CD14-positive monocyte (primary cell): ENCODE measurements around the gene NTM. TPM values are rescaled to one million over a fixed set of nuclear protein-coding genes. Genes with fewer than 3 reads are reported as not detected.

Experiments
- DNase-seq, 3 donors: peaks; one replicate each; pipeline ENCODE4 v3.0.0-alpha.2; 2011 to 2022
- H2AFZ ChIP-seq: 2 replicates; pipeline ENCODE4 v1.6.0; 2012; ENCODE audit warnings: mild to moderate bottlenecking, low read depth, low read length, inconsistent platforms; ENCODE audit not compliant: insufficient read depth, poor library complexity, severe bottlenecking
- H3K27ac ChIP-seq, 2 donors: 1 replicate in 1 of 2; 2 replicates in 1 of 2; pipeline ENCODE4 v1.5.1; 2012 to 2013; ENCODE audit warnings: low read length in 2 of 2, control low read depth in 1 of 2, inconsistent platforms in 1 of 2, low read depth in 1 of 2, mild to moderate bottlenecking in 1 of 2
- H3K27me3 ChIP-seq, 2 donors: one replicate each; pipeline versions ENCODE4 v1.6.0 to v1.6.1; 2011 to 2013; ENCODE audit warnings: low read length in 2 of 2; ENCODE audit not compliant: control insufficient read depth in 2 of 2, insufficient read depth in 2 of 2
- H3K36me3 ChIP-seq, 2 donors: replicated peaks in 1 of 2; 1 replicate in 1 of 2; 2 replicates in 1 of 2; pipeline versions ENCODE4 v1.5.1 to v1.6.1; 2012 to 2013; ENCODE audit warnings: low read length in 2 of 2, control low read depth in 1 of 2, inconsistent platforms in 1 of 2, mild to moderate bottlenecking in 1 of 2; ENCODE audit not compliant: insufficient read depth in 2 of 2, control insufficient read depth in 1 of 2
- H3K4me1 ChIP-seq, 2 donors: 1 replicate in 1 of 2; 2 replicates in 1 of 2; pipeline versions ENCODE4 v1.5.1 to v1.6.1; 2012 to 2013; ENCODE audit warnings: low read length in 2 of 2, control low read depth in 1 of 2, inconsistent platforms in 1 of 2, mild to moderate bottlenecking in 1 of 2, moderate library complexity in 1 of 2; ENCODE audit not compliant: insufficient read depth in 2 of 2, control insufficient read depth in 1 of 2
- H3K4me2 ChIP-seq: replicated peaks from 2 replicates; pipeline ENCODE3; 2012; ENCODE audit warnings: low read length, moderate library complexity, mild to moderate bottlenecking; ENCODE audit not compliant: poor library complexity, severe bottlenecking; ENCODE audit errors: extremely low read depth
- H3K4me3 ChIP-seq, 3 experiments: fragments of 200-600 bp in 1 of 3; sonication (generic) in 1 of 3; replicated peaks in 1 of 3; 1 replicate in 2 of 3; 2 replicates in 1 of 3; pipeline ENCODE4 v1.5.1; 2011 to 2013; ENCODE audit warnings: low read length in 3 of 3, mild to moderate bottlenecking in 3 of 3, control low read depth in 2 of 3, low read depth in 2 of 3, inconsistent platforms in 1 of 3, moderate library complexity in 1 of 3
- H3K79me2 ChIP-seq: 2 replicates; pipeline ENCODE4 v1.6.0; 2012; ENCODE audit warnings: mild to moderate bottlenecking, control low read depth, inconsistent platforms, low read length, moderate library complexity; ENCODE audit not compliant: insufficient read depth
- H3K9ac ChIP-seq: 2 replicates; pipeline ENCODE4 v1.6.0; 2017; ENCODE audit warnings: low read length, mild to moderate bottlenecking; ENCODE audit not compliant: insufficient read depth, poor library complexity, severe bottlenecking
- H3K9me3 ChIP-seq, 2 donors: replicated peaks in 1 of 2; 1 replicate in 1 of 2; 2 replicates in 1 of 2; pipeline versions ENCODE4 v1.5.1 to v1.6.1; 2012 to 2013; ENCODE audit warnings: low read length in 2 of 2, control low read depth in 1 of 2; ENCODE audit not compliant: control insufficient read depth in 1 of 2, insufficient read depth in 1 of 2
- H4K20me1 ChIP-seq: 2 replicates; pipeline ENCODE4 v1.6.0; 2012; ENCODE audit warnings: mild to moderate bottlenecking, low read length, control low read depth, moderate library complexity; ENCODE audit not compliant: insufficient read depth
- H3K27ac Mint-ChIP-seq, 7 donors: one replicate each; pipeline ENCODE4 v1.8.0; 2020; ENCODE audit warnings: mild to moderate bottlenecking in 7 of 7, mixed read lengths in 7 of 7, moderate library complexity in 6 of 7, inconsistent platforms in 2 of 7
- H3K27me3 Mint-ChIP-seq, 3 donors: one replicate each; pipeline ENCODE4 v1.8.0; 2021 to 2022; ENCODE audit warnings: low read depth in 3 of 3, mild to moderate bottlenecking in 3 of 3, mixed read lengths in 3 of 3, moderate library complexity in 3 of 3, inconsistent platforms in 1 of 3
- H3K36me3 Mint-ChIP-seq, 2 donors: one replicate each; pipeline ENCODE4 v1.8.0; 2020; ENCODE audit warnings: mixed read lengths in 2 of 2, inconsistent platforms in 1 of 2, mild to moderate bottlenecking in 1 of 2
- H3K4me1 Mint-ChIP-seq: one replicate; pipeline ENCODE4 v1.8.0; 2020; ENCODE audit warnings: mild to moderate bottlenecking, mixed read lengths
- H3K4me3 Mint-ChIP-seq, 2 donors: one replicate each; pipeline ENCODE4 v1.8.0; 2020; ENCODE audit warnings: mild to moderate bottlenecking in 2 of 2, mixed read lengths in 2 of 2, moderate library complexity in 1 of 2
- H3K9me3 Mint-ChIP-seq, 7 donors: one replicate each; pipeline ENCODE4 v1.8.0; 2020 to 2022; ENCODE audit warnings: mixed read lengths in 7 of 7, mild to moderate bottlenecking in 6 of 7, moderate library complexity in 6 of 7, inconsistent platforms in 2 of 7
- CTCF ChIP-seq: fragments of 200-600 bp; IDR thresholded peaks from one replicate; pipeline ENCODE4 v1.8.0; 2022; ENCODE audit warnings: antibody characterized with exemption, mild to moderate bottlenecking
- WGBS: methylation state at CpG from one replicate; pipeline ENCODE4 v1.1.5; 2013; ENCODE audit warnings: missing lambda C conversion rate; ENCODE audit not compliant: insufficient coverage; 5-methylcytosine and 5-hydroxymethylcytosine counted together
- intact Hi-C, 2 donors: fragments of 100-400 bp; cut with micrococcal nuclease; formaldehyde crosslinking; loops; one replicate each; pipeline versions ENCODE4 v1.15.0 to v1.15.1; 2023
- polyA plus RNA-seq, 3 donors: library from polyadenylated mRNA; depleted of rRNA in 1 of 3; unstranded in 2 of 3; stranded (reverse) in 1 of 3; fragments of 300-500 nt in 2 of 3; fragments of >200 nt in 1 of 3; fragmentation: Illumina TruSeq in 2 of 3; gene quantifications; 1 replicate in 2 of 3; 2 replicates in 1 of 3; pipeline ENCODE4 v1.2.3, GENCODE V29; 2012 to 2021

The NTM gene
- polyA plus RNA-seq, 3 donors = not detected

GRCh38 chr11:131802440-131803115, 432.2 kb downstream of the NTM start:
- TF ChIP-seq CTCF = no peak
- Histone ChIP-seq H3K27me3 (peaks cover 0 to 2% of the 10 kb centered on the region in 2 donors), H3K9me3 (no peaks in the 10 kb centered on the region), H3K4me1 (no peaks in the 10 kb centered on the region), H3K4me3 (no peak overlapping the region), H2AFZ (no peak overlapping the region), H3K27ac (no peak overlapping the region), H3K9ac (no peak overlapping the region), H3K79me2 (no peaks in the 10 kb centered on the region), H3K36me3 (no peaks in the 10 kb centered on the region), H4K20me1 (no peaks in the 10 kb centered on the region), H3K4me2 (no peak overlapping the region)
- DNase-seq = no peak
- H3K27ac Mint-ChIP-seq = peak overlapping the region in 2 of 7 donors; percentile 5 to 18
- H3K27me3 Mint-ChIP-seq = peaks cover 7 to 14% (median 13%) of the 10 kb centered on the region in 3 donors
- no peak overlapping the region for H3K4me3 Mint-ChIP-seq
- no peaks in the 10 kb centered on the region for H3K36me3 Mint-ChIP-seq
- peaks cover 0 to 5% (median 0%) of the 10 kb centered on the region in 7 donors for H3K9me3 Mint-ChIP-seq
- 95% methylated on average over 4 of the region's 9 CpGs for WGBS
- H3K4me1 Mint-ChIP-seq = no peaks in the 10 kb centered on the region
- intact Hi-C loops = no loop called here

GRCh38 chr11:131807876-131808275, 437.5 kb downstream of the NTM start:
- Mint-ChIP-seq H3K4me1 (no peaks in the 10 kb centered on the region), H3K27ac (no peak overlapping the region), H3K36me3 (no peaks in the 10 kb centered on the region), H3K4me3 (no peak overlapping the region), H3K9me3 (peaks cover 0 to 3% (median 0%) of the 10 kb centered on the region in 7 donors), H3K27me3 (peaks cover 8 to 12% (median 9%) of the 10 kb centered on the region in 3 donors)
- H3K79me2 ChIP-seq = no peaks in the 10 kb centered on the region
- DNase-seq = no peak
- intact Hi-C loops = no loop called here
- WGBS = 71% methylated on average over 1 of the region's 2 CpGs
- no peaks in the 10 kb centered on the region for H3K27me3 ChIP-seq
- TF ChIP-seq CTCF = no peak
- no peaks in the 10 kb centered on the region for H3K4me1 ChIP-seq
- H4K20me1 ChIP-seq = no peaks in the 10 kb centered on the region
- H2AFZ ChIP-seq = no peak overlapping the region
- H3K36me3 ChIP-seq = no peaks in the 10 kb centered on the region
- H3K9ac ChIP-seq = no peak overlapping the region
- no peak overlapping the region for H3K4me3 ChIP-seq
- no peaks in the 10 kb centered on the region for H3K9me3 ChIP-seq
- H3K4me2 ChIP-seq = no peak overlapping the region
- no peak overlapping the region for H3K27ac ChIP-seq
